Suppressor macrophage (primary cell): ENCODE data around the gene TAS2R5.
"Not testable (repeated sequence)": the region's sequence is repeated elsewhere in the genome, so short reads cannot be mapped to it uniquely, and the experiment has no call there.

ENCODE experiments used
- DNase-seq, 4 experiments: peaks; one replicate each; pipeline ENCODE4 v3.0.0-alpha.2; 2020 to 2022
- total RNA-seq, 17 experiments: gene quantifications; one replicate each; lab custom pipeline; 2026; ENCODE audit warnings: mixed read lengths in 6 of 17, inconsistent platforms in 3 of 17; lab: John Stamatoyannopoulos, UW

TAS2R5 gene
- total RNA-seq: 0 to 0.88 (median 0.11) reads per million in 17 experiments

- no peak for DNase-seq
These were observed at the start of gene TAS2R5 for GRCh38 chr7:141789917-141790316. Gene TAS2R5, plus strand, starts transcription at chr7:141790217. Its CDS starts 145 bp downstream, at chr7:141790362.

- DNase-seq: no peak
These were observed 47.8 kb upstream of the TAS2R5 start for GRCh38 chr7:141742229-141742628.

- DNase-seq: no peak
These were observed 45.9 kb upstream of the TAS2R5 start for GRCh38 chr7:141744131-141744530.

- no peak for DNase-seq
These were observed 41.6 kb upstream of the TAS2R5 start for GRCh38 chr7:141748396-141748795.

- peak in 2 of 4 experiments; percentile 11 to 22 for DNase-seq
These were observed 38.1 kb upstream of the TAS2R5 start for GRCh38 chr7:141751904-141752303.

- peak; percentile 4 to 15 (median 6) for DNase-seq
These were observed 37.4 kb upstream of the TAS2R5 start for GRCh38 chr7:141752634-141753033.

GRCh38 chr7:141754939-141755338 lies 35.1 kb upstream of the TAS2R5 start:
- peak; percentile 20 to 61 (median 42) for DNase-seq

GRCh38 chr7:141763797-141764196 lies 26.2 kb upstream of the TAS2R5 start, which contains the start of gene TAS2R3:
Gene TAS2R3, plus strand, starts transcription at chr7:141764097. Its CDS starts 62 bp downstream, at chr7:141764159.
- no peak for DNase-seq

- not testable (repeated sequence) for DNase-seq
These were observed 19.9 kb upstream of the TAS2R5 start for GRCh38 chr7:141770083-141770583.

- no peak for DNase-seq
These were observed 13.6 kb upstream of the TAS2R5 start, which contains the start of gene TAS2R4 for GRCh38 chr7:141776374-141776773. Gene TAS2R4, plus strand, starts transcription at chr7:141776674. Its CDS starts 1,815 bp downstream, at chr7:141778489.

GRCh38 chr7:141785706-141786552 lies 4.1 kb upstream of the TAS2R5 start:
- DNase-seq: peak; percentile 36 to 74 (median 64)

- DNase-seq: no peak
These were observed 1.7 kb upstream of the TAS2R5 start for GRCh38 chr7:141788296-141788695.

GRCh38 chr7:141792526-141792925 lies 2.5 kb downstream of the TAS2R5 start:
- DNase-seq: no peak

GRCh38 chr7:141820067-141820466 lies 30.1 kb downstream of the TAS2R5 start:
- DNase-seq: peak in 1 of 4 experiments; percentile 12

- DNase-seq: not testable (repeated sequence)
These were observed 32.4 kb downstream of the TAS2R5 start for GRCh38 chr7:141822432-141822831.

- DNase-seq: no peak
These were observed 47.7 kb downstream of the TAS2R5 start for GRCh38 chr7:141837683-141838082.

- DNase-seq: no peak
These were observed 48.6 kb downstream of the TAS2R5 start for GRCh38 chr7:141838581-141838980.

GRCh38 chr7:141839256-141839655 lies 49.2 kb downstream of the TAS2R5 start:
- no peak for DNase-seq

- DNase-seq: no peak
These were observed 50.7 kb downstream of the TAS2R5 start for GRCh38 chr7:141840708-141841107.
